CD4-positive, alpha-beta T cell treated with Interleukin-21 for 1 hour (primary cell): ENCODE data around the gene TM4SF1.
"Not testable (repeated sequence)": the region's sequence is repeated elsewhere in the genome, so short reads cannot be mapped to it uniquely, and the experiment has no call there.

ENCODE experiments used
- DNase-seq: peaks from one replicate; pipeline ENCODE4 v3.0.0-alpha.2; 2020

TM4SF1 gene

GRCh38 chr3:149337486-149337885 is 40.0 kb downstream of the TM4SF1 start:
- DNase-seq: not testable (repeated sequence)

- no peak for DNase-seq
These were observed 40.5 kb downstream of the TM4SF1 start for GRCh38 chr3:149336925-149337324.

GRCh38 chr3:149333176-149333859 is 44.1 kb downstream of the TM4SF1 start, which contains the start of gene TM4SF18:
Gene TM4SF18 (minus strand): TSS chr3:149333636. CDS start chr3:149333382, 254 bp downstream.
- DNase-seq: no peak

- DNase-seq: no peak
These were observed 44.7 kb downstream of the TM4SF1 start for GRCh38 chr3:149332771-149333170.

- DNase-seq: no peak
These were observed 45.2 kb downstream of the TM4SF1 start for GRCh38 chr3:149332227-149332765.

GRCh38 chr3:149331396-149331795 is 46.1 kb downstream of the TM4SF1 start:
- no peak for DNase-seq

GRCh38 chr3:149330609-149331331 is 46.7 kb downstream of the TM4SF1 start:
- DNase-seq: no peak

GRCh38 chr3:149327156-149327555 is 50.3 kb downstream of the TM4SF1 start:
- DNase-seq: no peak

- no peak for DNase-seq
These were observed 51.9 kb downstream of the TM4SF1 start for GRCh38 chr3:149325581-149325980.

- DNase-seq: no peak
These were observed 53.1 kb downstream of the TM4SF1 start for GRCh38 chr3:149324332-149324731.

GRCh38 chr3:149321640-149322039 is 55.8 kb downstream of the TM4SF1 start:
- DNase-seq: no peak

- no peak for DNase-seq
These were observed 56.3 kb downstream of the TM4SF1 start for GRCh38 chr3:149321136-149321535.

- DNase-seq: no peak
These were observed 57.7 kb downstream of the TM4SF1 start for GRCh38 chr3:149319750-149320149.
